ENCODE results near the gene SPPL2C.

Gene SPPL2C, protein sequence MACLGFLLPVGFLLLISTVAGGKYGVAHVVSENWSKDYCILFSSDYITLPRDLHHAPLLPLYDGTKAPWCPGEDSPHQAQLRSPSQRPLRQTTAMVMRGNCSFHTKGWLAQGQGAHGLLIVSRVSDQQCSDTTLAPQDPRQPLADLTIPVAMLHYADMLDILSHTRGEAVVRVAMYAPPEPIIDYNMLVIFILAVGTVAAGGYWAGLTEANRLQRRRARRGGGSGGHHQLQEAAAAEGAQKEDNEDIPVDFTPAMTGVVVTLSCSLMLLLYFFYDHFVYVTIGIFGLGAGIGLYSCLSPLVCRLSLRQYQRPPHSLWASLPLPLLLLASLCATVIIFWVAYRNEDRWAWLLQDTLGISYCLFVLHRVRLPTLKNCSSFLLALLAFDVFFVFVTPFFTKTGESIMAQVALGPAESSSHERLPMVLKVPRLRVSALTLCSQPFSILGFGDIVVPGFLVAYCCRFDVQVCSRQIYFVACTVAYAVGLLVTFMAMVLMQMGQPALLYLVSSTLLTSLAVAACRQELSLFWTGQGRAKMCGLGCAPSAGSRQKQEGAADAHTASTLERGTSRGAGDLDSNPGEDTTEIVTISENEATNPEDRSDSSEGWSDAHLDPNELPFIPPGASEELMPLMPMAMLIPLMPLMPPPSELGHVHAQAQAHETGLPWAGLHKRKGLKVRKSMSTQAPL
- 0 reads per million in 4 donors for total RNA-seq

DNA sequence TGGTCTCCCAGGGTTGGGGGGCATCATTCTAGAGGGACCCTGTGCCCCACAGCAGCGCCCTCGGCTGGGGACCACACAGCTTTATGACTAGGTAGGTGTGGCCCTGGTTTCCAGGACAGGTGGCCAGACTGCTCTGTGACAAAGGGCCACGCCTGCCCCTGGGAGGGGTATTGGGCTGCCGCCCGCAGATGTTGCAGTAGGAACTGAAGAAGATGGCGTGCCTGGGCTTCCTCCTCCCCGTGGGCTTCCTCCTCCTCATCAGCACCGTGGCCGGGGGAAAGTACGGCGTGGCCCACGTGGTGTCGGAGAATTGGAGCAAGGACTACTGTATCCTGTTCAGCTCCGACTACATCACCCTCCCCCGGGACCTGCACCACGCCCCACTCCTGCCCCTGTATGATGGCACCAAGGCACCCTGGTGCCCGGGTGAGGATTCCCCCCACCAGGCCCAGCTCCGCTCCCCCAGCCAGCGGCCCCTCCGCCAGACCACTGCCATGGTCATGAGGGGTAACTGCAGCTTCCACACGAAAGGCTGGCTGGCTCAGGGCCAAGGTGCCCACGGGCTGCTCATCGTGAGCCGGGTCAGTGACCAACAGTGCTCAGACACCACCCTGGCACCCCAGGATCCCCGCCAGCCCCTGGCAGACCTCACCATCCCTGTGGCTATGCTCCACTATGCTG, at the start of gene SPPL2C:
SPPL2C (plus strand) TSS at position 187 of the 681 bp plus-strand sequence; CDS start at position 213, 26 bp downstream.
- DNase-seq: no peak

DNA sequence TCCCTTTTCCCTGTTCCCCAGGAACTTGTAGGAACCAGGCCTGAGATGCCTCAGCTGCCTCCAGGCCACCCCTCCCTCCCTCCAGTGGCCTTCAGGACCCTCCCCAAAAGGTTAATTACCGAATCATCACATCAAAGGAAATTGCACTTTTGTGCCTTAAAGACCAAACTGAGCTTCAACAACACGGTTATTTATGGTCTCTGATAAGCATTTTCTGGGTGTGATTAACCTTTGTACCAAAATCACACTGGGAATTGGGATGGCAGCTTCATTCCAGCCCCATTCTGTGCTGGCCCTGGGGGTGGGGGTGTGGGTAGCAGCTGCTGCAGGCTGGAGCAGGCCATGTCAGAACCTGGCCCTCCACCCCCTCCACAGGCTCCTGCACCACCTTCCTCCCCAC, 43.9 kb upstream of the SPPL2C start:
- DNase-seq: no peak

DNA sequence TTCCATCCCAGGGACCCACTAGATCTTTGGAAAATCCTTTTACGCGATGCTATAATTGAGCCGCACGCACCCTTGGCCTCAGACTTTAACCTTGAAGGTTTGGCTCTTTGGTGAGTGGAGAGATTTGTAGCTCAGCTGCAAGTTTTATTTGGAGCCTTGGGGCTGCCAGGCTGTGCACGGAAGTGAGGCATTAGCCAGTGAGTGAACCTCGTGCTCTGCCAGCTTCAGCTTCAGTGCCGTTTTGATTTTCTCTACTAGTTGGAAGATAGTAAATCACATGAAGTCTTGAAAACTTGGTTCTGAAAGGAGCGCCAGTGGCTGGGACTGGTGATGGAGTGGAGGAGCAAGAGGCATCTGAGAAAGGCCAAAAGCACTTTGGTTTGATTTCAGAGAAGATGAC, 43.3 kb upstream of the SPPL2C start:
- no peak for DNase-seq

DNA sequence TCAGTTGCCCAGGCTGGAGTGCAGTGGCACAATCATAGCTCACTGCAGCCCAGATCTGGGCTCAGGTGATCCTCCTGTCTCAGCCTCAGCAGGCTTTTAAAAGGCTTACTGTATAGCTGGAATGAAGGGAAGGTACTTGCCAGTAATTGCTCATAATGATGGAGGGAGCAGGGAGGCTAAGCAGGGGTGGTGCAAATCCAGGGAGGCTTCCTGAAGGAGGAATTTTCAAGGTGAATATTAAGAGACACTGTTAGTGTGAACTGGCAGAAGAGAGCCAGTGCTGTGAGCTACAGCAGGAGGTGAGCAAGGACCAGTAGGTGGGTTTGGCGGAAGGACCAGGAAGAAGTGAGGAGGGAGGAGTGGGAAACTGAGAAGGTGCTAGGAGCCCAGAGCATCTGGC, 35.8 kb upstream of the SPPL2C start:
- DNase-seq: no peak

DNA sequence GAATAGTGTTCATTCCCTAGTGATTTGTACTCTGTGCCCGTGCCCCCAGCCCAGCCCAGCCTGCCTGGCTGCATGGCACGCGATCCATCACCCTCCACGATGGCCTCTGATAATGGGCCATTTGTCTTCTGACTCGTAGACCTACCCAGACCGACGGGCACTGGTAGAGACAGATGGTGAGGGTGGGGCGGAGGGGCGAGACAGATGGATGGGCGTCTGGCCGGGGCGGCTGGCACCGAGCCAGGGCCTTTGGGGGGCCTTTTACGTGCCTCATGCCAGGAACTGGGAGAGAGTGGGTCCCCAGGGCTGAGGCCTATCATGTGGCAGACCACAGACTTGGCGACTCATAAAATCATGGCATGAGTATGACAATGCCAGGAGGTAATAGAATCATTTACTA, 35.2 kb upstream of the SPPL2C start:
- DNase-seq: no peak

DNA sequence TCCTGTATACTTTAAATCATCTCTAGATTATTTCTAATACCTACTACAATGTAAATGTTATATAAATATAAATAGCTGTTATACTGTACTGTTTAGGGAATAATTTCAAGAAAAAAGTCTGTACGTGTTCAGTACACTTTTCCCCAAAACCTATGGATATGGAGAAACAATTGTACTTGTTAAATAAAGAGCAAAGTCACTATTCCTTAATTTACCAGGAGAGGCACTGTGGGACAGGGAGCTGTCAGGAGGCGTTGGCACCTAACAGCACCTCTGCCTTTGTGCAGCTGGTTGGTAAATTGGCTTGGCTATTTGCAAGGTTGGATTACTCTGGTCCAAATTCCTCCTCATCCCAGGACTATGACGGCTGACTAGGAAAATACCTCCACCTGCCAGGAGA, 32.6 kb upstream of the SPPL2C start:
- no peak for DNase-seq

DNA sequence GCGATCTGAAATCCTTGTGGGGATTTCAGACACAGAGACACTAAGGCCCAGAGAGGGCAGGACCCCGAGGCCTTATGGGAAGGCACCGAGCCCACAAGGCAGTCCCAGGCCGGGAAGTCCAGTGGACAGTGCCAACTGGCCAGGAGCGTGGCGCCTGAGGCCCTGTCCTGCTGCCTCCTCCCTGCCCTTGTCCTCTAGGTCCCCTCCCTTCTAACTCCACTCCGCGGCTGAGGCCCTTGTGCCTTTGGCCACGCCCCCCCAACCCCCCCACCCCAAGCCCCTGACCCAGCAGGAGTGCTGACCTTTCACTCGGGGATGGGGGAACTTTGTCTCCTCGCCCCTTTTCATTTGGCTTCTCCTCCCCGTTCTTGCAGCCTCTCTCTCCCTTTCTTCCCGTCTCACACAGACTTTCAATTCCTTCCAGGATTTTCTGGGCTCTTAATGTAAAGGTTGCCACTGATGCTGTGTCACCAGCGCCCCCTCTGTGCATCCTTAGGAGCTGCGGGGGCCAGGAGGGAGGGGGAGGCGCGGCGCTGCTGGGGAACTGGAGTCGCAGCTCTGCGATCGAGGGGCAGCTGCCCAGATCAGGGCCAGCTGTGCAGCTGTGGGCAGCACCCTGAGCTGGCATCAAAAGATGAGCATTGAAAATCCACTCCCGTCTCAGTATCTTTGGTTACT, 31.5 kb upstream of the SPPL2C start:
- no peak for DNase-seq

DNA sequence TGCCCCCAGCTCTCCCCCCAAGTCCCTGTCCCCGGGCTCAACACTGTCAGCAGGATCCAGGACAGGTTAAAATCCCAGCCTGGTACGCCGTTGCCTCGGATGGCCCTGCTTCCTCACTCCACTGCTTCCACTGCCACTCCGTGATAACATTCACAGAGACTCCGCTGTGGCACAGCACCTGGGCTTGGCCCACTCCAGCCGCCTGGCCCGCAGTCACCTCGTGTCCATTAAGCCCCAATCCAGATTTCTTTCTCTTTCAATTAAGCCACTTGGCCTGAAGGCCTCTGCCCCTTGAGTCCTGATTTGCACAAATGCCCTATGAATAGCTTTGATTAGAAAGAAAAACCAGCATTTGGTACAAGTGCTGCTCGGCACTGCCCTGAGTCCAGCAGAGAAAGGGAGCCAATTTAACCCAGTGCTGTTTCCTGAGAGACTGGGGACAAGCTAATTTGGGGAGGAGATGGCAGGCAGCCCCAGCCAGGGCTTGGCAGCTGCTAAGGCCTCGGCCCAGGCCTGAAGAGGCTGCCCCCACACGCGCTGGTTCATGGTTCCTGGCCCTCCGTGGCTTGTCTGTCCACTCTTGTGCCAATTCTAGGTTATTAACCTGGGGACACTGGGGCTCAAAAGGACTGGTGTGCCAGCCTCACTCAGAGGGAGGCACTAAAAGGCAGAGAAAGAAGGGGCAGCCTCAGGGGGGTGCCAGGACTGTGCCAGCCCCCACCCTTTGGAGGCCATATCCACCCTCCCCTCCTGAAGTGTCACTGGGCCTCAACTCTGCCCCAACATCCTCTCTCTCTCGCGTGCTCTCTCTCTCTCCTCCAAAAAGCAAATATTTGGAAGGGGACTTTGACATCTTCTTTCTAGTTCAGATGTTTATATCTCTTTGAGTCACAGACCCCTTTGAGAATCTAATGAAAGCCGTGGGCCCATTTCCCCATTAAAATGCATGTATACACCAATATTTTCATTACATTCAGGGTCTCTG, 29.8 kb upstream of the SPPL2C start:
- DNase-seq: no peak

DNA sequence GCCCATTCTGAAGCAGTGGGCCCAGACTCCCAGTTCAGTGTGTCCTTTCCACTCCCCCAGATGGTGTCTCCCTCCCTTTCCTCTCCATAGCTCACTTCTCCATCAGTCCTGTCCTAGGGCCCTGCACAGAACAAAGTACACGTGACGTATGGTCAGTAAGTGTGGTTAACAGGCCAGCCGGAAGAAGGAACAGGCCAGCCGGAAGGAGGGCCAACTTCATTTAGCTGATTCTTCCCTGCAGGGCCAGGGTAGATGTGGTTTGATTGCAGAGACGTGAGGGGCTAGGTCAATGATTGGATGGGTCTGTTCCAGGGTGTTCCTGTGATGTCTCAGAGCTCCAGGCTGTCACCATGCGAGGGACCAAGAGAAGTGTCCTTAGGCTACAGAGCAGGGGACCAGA, 28.9 kb upstream of the SPPL2C start:
- DNase-seq: no peak

DNA sequence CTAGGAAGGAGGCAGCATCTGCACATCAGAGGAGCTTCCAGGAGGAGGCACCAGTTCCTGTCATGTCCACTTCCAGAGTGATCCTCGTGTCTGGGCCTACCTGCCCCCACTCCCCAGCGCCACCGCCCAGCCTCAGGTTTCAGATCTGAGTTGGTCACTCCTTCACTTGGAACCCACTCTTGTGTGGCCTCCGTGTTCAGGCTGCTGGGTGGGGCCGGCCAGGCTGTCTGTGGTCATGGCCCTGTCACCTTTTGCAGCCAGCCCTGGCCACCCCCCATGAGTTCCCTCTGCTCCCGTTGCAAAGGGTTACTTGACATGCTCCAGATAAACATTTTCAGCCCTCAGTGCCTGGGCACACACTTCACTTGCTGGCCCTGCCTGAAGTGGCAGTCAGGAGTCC, 26.6 kb upstream of the SPPL2C start:
- DNase-seq: no peak

DNA sequence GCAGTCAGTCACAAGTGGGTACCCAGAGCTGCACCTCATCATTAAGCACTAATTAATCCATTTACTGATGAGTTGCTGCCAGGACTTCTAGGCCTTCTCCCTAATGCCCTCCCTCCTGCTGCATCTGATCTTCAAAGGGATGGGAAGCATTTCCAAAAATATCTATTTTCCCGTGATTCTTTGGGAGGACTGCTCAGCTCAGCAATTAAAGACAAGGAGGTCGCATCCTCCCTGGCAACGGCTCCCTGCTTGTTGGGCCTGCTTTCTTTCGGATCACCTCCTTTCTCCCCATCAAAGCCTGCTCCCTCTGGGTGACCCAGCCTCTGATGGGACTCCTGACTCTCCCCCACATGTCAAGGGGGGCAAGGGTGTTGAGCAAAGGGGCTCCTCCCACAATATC, 26.0 kb upstream of the SPPL2C start:
- DNase-seq: no peak

DNA sequence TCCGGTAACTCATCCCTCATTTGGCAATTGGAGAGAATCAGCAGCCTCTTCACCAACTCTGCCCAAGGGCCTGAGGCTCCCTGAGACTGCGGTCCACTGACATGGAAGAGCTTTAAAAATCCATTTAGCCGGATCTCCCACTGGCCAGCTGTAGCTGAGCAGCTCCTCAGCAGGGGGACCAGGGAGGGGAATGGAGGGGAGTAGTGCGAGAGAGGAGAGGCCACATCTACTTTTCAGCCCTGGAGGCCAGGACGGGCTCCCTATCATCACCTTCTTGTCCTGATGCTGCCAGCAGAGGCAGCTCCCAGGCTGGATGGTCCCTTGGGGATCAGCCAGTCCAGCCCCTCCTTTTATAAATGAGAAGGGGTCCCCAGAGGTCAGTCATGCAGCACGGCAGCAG, 25.0 kb upstream of the SPPL2C start:
- DNase-seq: no peak

DNA sequence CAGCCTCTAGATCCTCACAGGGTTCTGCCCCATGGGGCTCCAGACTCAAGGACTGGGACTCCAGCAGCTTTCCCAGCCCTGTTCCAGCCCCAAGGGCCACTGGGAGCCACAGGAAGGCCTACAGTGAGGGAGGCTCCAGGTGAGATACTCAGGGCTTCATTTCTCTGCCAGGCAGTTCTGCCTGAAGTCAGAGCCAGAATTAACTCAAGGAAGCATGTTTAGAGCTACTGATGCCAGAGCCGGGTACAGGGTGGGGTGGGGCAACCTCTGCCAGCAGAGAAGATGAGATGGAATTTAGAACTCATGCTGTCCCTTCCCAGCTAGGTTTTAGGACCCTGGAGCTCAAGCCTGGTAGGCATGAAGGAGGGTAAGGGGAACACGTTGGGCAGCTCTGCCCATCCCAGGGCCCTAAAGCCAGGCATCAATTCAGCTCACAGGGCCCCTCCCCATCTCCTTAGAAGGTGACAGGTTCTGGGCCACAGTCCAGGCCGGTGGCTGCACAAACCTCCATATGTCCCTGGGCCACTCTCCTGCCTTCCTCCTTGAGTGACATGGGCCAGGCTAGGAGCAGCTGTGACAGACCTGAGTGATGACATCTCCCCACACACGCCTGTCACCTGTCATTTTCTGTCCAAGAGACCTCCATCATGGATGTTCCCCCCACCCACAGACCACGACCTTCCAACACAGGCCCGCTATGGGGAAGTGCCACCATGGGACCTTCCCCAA, 24.5 kb upstream of the SPPL2C start:
- no peak for DNase-seq

DNA sequence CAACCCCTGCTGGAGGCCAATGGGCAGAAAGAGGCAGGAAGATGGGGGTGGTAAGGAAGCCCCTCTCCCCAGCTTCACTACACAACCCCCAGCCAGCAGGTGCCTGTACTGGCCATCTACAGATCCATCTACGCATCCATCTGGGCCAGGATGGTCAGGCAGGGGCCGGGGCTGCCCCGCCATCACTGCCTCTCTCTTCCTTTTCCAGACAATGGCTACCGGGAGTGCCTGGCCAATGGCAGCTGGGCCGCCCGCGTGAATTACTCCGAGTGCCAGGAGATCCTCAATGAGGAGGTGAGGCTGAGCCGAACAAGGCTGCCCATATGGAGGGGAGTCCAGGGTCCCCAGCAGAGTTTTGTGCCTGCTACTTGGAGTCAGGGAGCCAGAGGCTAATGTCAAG, 23.5 kb upstream of the SPPL2C start:
- DNase-seq: no peak

DNA sequence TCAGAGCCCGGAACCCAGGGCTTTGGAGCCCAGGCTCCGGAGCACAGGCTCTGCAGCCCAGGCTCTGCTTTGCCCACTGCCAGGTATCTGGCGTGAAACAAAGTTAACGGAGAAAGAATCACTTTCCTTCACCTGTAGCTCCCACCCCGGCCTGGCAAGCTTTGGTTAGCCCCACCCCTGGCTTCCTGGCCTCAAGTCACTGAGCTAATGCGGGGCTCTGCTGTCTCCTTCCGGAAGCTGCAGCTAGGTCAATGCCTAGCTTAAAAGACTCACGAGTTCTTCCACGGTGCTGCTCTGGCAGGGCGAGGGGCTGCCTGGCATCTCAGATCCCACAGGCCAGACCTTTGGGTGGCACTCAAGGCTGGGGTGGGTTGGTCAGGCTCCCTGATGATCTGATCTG, 21.1 kb upstream of the SPPL2C start:
- DNase-seq: no peak

DNA sequence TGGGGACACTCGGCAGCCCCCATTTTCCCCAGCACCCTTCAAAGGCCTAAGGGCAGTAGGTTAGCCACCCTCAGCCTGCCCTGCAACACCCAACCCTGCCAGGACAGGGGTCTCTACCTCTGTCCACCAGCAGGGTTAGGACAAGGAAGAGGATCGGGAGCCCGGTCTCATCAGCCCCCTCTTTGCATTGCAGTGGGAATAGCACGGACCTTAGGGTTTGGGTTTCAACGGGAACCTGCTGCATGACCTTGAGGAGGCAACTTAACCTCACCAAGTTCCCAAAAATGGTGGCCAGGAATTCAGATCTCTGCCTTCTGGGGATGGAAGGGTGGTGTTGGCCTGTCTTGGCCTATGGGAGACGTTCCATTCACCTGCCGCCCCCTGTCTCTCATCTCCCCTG, 20.2 kb upstream of the SPPL2C start:
- DNase-seq: no peak

DNA sequence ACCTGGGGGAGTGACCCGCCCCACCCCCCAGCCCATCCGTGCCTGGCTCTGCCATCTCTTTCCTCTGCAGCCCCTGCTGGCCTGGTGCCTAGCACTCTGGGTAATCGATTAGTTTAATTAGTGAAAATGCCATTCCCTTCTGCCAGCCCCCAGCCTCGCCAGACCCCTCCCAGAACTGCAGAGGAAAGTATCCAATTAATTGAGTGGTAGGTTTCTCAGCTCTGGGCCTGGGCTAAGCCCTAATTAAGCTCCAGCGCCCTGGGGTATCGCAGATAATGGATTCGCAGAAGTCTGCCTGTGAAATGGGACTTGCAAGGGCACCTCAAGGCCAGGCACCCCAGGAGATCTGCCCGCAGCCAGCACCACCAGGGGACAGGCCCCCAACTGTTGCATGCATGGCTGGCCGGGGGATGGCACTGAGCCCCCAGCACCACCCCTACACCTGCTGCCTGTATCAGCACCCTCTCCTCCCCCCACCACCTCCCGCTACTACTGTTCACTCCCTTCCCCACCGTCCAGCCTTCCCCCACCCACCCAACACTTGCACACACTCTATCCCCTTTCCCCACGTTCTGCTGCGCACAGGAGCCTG, 19.7 kb upstream of the SPPL2C start:
- DNase-seq: no peak

DNA sequence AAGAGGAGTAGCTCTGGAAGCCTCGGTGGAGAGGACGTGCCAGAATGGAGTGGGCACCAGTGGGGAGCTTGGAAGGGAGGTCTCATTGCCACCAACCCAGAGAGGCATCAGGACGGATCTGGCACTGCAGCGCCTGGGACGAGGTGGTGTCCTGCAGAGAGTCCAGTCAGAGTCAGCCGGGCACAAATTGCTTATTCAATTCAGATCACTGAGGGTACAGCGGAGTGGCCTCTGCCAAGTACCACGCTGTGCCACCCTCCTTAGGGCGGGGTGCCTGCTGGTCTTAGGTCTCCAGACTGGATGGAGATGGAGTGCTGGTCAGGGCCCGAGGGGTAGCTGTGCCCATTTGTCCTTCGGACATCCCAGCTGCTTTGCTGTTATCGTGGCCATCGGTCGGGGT, 18.9 kb upstream of the SPPL2C start:
- DNase-seq: no peak

DNA sequence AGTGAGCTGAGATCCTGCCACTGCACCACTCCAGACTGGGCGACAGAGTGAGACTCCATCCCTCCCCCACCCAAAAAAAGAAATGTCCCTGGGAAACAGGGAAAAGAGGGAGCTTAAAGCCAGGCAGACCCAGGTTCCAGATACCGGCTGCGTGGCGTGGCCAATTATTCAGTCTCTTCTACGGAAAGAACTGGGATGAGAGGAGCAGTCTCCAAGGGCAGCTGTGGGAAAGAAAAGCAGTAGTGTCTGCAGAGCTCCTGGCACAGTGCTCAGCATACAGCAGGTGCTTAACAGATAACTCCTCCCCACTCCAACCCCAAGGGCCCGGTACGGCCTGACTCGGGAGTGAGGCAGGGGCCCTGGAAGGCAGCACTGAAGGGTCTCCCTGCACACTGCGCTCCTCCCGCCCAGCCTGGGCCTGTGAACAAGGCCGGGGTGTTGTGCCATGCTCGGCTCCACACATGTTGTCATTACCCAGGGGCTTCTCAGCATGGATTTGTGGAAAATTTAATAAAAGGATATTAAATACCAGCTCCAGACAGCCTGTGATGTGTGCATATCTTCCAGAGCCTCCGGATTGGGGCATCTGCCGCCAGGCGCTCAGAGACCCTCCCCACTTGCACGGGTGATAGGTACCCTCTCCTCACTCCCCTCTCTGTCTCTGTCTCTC, 17.6 kb upstream of the SPPL2C start:
- no peak for DNase-seq

DNA sequence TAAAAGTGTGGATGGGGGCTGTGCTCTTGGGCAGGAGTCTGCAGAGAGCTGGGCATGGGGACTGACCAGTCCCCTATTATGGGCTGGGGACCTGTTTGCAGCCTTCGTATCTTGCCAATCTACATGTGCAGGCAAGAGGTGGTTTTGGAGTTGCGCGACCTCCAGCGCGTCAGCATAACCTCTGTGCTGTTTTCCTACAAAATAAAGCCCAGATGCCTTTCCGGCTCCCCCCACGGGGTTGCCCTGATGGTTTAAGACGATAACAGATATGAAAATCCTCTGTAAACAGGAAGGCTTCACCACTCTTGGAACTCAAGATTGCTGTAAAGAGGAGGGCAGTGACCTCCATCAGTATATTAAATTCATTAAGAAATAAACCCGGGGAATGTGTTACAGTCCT, 16.5 kb upstream of the SPPL2C start:
- DNase-seq: no peak

Data from T-helper 1 cell (primary cell).